ENCODE data around the gene NCKAP1.
"Not testable (repeated sequence)": the region's sequence is repeated elsewhere in the genome, so short reads cannot be mapped to it uniquely, and the experiment has no call there.

NCKAP1 gene

GRCh38 chr2:182894174-182894573 is 144.1 kb downstream of the NCKAP1 start:
- no peak for TF ChIP-seq CTCF (IDR thresholded peaks at IDR 0.05; ENCODE audit: insufficient read depth, low read depth, low read length, missing control alignments)
- H3K4me3 ChIP-seq (ENCODE audit: low read depth, low read length), result no peak overlapping the region
- DNase-seq (ENCODE audit: low read depth), result no peak

GRCh38 chr2:182893666-182894065 is 144.6 kb downstream of the NCKAP1 start:
- TF ChIP-seq CTCF (IDR thresholded peaks at IDR 0.05; ENCODE audit: insufficient read depth, low read depth, low read length, missing control alignments), result no peak
- H3K4me3 ChIP-seq (ENCODE audit: low read depth, low read length), result no peak overlapping the region
- no peak for DNase-seq (ENCODE audit: low read depth)

- not testable (repeated sequence) for DNase-seq (ENCODE audit: low read depth); H3K4me3 ChIP-seq (ENCODE audit: low read depth, low read length)
These were observed 145.2 kb downstream of the NCKAP1 start for GRCh38 chr2:182893035-182893434.

GRCh38 chr2:182891611-182892010 is 146.6 kb downstream of the NCKAP1 start:
- H3K4me3 ChIP-seq (ENCODE audit: low read depth, low read length), result no peak overlapping the region
- no peak for TF ChIP-seq CTCF (IDR thresholded peaks at IDR 0.05; ENCODE audit: insufficient read depth, low read depth, low read length, missing control alignments)
- no peak for DNase-seq (ENCODE audit: low read depth)

GRCh38 chr2:182890773-182891378 is 147.4 kb downstream of the NCKAP1 start:
- no peak overlapping the region for H3K4me3 ChIP-seq (ENCODE audit: low read depth, low read length)
- DNase-seq (ENCODE audit: low read depth), result no peak
- no peak for TF ChIP-seq CTCF (IDR thresholded peaks at IDR 0.05; ENCODE audit: insufficient read depth, low read depth, low read length, missing control alignments)

- no peak for TF ChIP-seq CTCF (IDR thresholded peaks at IDR 0.05; ENCODE audit: insufficient read depth, low read depth, low read length, missing control alignments)
- no peak overlapping the region for H3K4me3 ChIP-seq (ENCODE audit: low read depth, low read length)
- DNase-seq (ENCODE audit: low read depth), result no peak
These were observed 148.0 kb downstream of the NCKAP1 start for GRCh38 chr2:182890305-182890704.

- no peak for TF ChIP-seq CTCF (IDR thresholded peaks at IDR 0.05; ENCODE audit: insufficient read depth, low read depth, low read length, missing control alignments)
- H3K4me3 ChIP-seq (ENCODE audit: low read depth, low read length), result peak overlapping the region; percentile 20; the same call in 1 of the 2 replicates
- DNase-seq (ENCODE audit: low read depth), result peak; percentile 53
These were observed 150.4 kb downstream of the NCKAP1 start for GRCh38 chr2:182887753-182888415.

Data from GM12865 (cell line).